Neural cell (in vitro differentiated cells): ENCODE data around the gene PIAS4. TPM values are rescaled to one million over a fixed set of nuclear protein-coding genes. Genes with fewer than 3 reads are reported as not detected.

Experiments used
- H2AFZ ChIP-seq: fragments of 200-600, 300-800 bp; sonication (generic), shearing (Covaris generic); 2 replicates; pipeline ENCODE4 v1.6.0; 2014; ENCODE audit warnings: low read depth, mild to moderate bottlenecking, antibody characterized with exemption, low read length, moderate library complexity
- H3F3A ChIP-seq: fragments of 200-600 bp; shearing (Covaris generic); 2 replicates; pipeline ENCODE4 v1.6.1; 2016; ENCODE audit warnings: mild to moderate bottlenecking, moderate library complexity, mixed read lengths, antibody characterized with exemption, low read length; ENCODE audit not compliant: insufficient read depth, poor library complexity, severe bottlenecking
- H3K27ac ChIP-seq: fragments of 200-600, 300-800 bp; sonication (generic), shearing (Covaris generic); 2 replicates; pipeline ENCODE4 v1.5.1; 2014; ENCODE audit warnings: mild to moderate bottlenecking, low read length, moderate library complexity
- H3K27me3 ChIP-seq: fragments of 300-800, 200-600 bp; sonication (generic), shearing (Covaris generic); 2 replicates; pipeline ENCODE4 v1.6.0; 2014; ENCODE audit warnings: mild to moderate bottlenecking, low read depth, low read length, moderate library complexity; ENCODE audit not compliant: insufficient read depth
- H3K36me3 ChIP-seq: fragments of 300-800, 200-600 bp; sonication (generic), shearing (Covaris generic); 2 replicates; pipeline ENCODE4 v1.5.1; 2014; ENCODE audit warnings: mild to moderate bottlenecking, antibody characterized with exemption, low read length, moderate library complexity; ENCODE audit not compliant: insufficient read depth
- H3K4me2 ChIP-seq: fragments of 300-800, 200-600 bp; sonication (generic), shearing (Covaris generic); 2 replicates; pipeline ENCODE4 v1.6.0; 2014; ENCODE audit warnings: mild to moderate bottlenecking, low read length
- H3K4me3 ChIP-seq: fragments of 300-800, 200-600 bp; sonication (generic), shearing (Covaris generic); 2 replicates; pipeline ENCODE4 v1.5.1; 2014; ENCODE audit warnings: mild to moderate bottlenecking, low read length, moderate library complexity
- H3K79me2 ChIP-seq: fragments of 200-600 bp; shearing (Covaris generic); replicated peaks from 2 replicates; pipeline ENCODE4 v1.6.0; 2014; ENCODE audit warnings: mild to moderate bottlenecking, low read length, moderate library complexity; ENCODE audit not compliant: insufficient read depth
- H3K9ac ChIP-seq: fragments of 300-800, 200-600 bp; sonication (generic), shearing (Covaris generic); 2 replicates; pipeline ENCODE4 v1.6.1; 2016; ENCODE audit warnings: mild to moderate bottlenecking, low read length, mixed read lengths
- H3K9me2 ChIP-seq: fragments of 200-600 bp; shearing (Covaris generic); 2 replicates; pipeline ENCODE4 v1.6.1; 2016; ENCODE audit warnings: mild to moderate bottlenecking, low read length, mixed read lengths; ENCODE audit not compliant: insufficient read depth
- H3K9me3 ChIP-seq: fragments of 200-600, 300-800 bp; sonication (generic), shearing (Covaris generic); 2 replicates; pipeline ENCODE4 v1.6.1; 2016; ENCODE audit warnings: mild to moderate bottlenecking, mixed run types, low read length, moderate library complexity, mixed read lengths
- H4K20me1 ChIP-seq: fragments of 200-600 bp; shearing (Covaris generic); 2 replicates; pipeline ENCODE4 v1.6.1; 2016; ENCODE audit warnings: mild to moderate bottlenecking, mixed run types; ENCODE audit not compliant: insufficient read depth
- EP300 ChIP-seq: fragments of 450-650 bp; conservative IDR thresholded peaks from 2 replicates; pipeline ENCODE4 v1.6.1; 2014; ENCODE audit warnings: antibody characterized with exemption, mild to moderate bottlenecking, moderate library complexity; ENCODE audit not compliant: poor library complexity, severe bottlenecking
- EZH2 ChIP-seq: fragments of 200-600, 300-800 bp; shearing (Covaris generic), sonication (generic); IDR thresholded peaks from 2 replicates; pipeline ENCODE4 v1.6.1; 2014; ENCODE audit warnings: antibody characterized with exemption, low read length, borderline replicate concordance, mild to moderate bottlenecking; ENCODE audit not compliant: insufficient read depth, poor library complexity, severe bottlenecking
- MXI1 ChIP-seq: fragments of 450-650 bp; conservative IDR thresholded peaks from 2 replicates; pipeline ENCODE4 v1.6.1; 2014; ENCODE audit warnings: antibody characterized with exemption, mild to moderate bottlenecking; ENCODE audit not compliant: poor library complexity, severe bottlenecking
- POLR2AphosphoS5 ChIP-seq: IDR thresholded peaks from 2 replicates; pipeline ENCODE4 v1.6.1; 2012
- RAD21 ChIP-seq: fragments of 450-650 bp; conservative IDR thresholded peaks from 2 replicates; pipeline ENCODE4 v1.6.1; 2014; ENCODE audit warnings: antibody characterized with exemption, mild to moderate bottlenecking, moderate library complexity
- REST ChIP-seq: IDR thresholded peaks from 2 replicates; pipeline ENCODE4 v1.6.1; 2012; ENCODE audit warnings: borderline replicate concordance
- SMC3 ChIP-seq: fragments of 450-650 bp; conservative IDR thresholded peaks from 2 replicates; pipeline ENCODE4 v1.6.1; 2014; ENCODE audit warnings: antibody characterized with exemption, mild to moderate bottlenecking, moderate library complexity; ENCODE audit not compliant: poor library complexity
- TAF1 ChIP-seq: IDR thresholded peaks from 2 replicates; pipeline ENCODE4 v1.6.1; 2012; ENCODE audit warnings: low read depth
- polyA plus RNA-seq: library from polyadenylated mRNA; depleted of rRNA; stranded (reverse); fragments of >200 nt; gene quantifications from 2 replicates; pipeline ENCODE4 v1.2.3, GENCODE V29; 2014
- TF ChIP-seq, protein P1 (sequence below): fragments of 450-650 bp; IDR thresholded peaks from 2 replicates; pipeline ENCODE4 v1.5.1; 2014; ENCODE audit warnings: antibody characterized with exemption, mild to moderate bottlenecking, moderate library complexity; ENCODE audit not compliant: poor library complexity, severe bottlenecking

Gene PIAS4
- polyA plus RNA-seq, 1 donor from 2014 or later, result 22.3 TPM

- TF ChIP-seq, protein P1, sequence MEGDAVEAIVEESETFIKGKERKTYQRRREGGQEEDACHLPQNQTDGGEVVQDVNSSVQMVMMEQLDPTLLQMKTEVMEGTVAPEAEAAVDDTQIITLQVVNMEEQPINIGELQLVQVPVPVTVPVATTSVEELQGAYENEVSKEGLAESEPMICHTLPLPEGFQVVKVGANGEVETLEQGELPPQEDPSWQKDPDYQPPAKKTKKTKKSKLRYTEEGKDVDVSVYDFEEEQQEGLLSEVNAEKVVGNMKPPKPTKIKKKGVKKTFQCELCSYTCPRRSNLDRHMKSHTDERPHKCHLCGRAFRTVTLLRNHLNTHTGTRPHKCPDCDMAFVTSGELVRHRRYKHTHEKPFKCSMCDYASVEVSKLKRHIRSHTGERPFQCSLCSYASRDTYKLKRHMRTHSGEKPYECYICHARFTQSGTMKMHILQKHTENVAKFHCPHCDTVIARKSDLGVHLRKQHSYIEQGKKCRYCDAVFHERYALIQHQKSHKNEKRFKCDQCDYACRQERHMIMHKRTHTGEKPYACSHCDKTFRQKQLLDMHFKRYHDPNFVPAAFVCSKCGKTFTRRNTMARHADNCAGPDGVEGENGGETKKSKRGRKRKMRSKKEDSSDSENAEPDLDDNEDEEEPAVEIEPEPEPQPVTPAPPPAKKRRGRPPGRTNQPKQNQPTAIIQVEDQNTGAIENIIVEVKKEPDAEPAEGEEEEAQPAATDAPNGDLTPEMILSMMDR, result no peak
Measured at GRCh38 chr19:3969435-3970312, 37.9 kb upstream of the PIAS4 start (continued).

GRCh38 chr19:3970313-3970807, 37.2 kb upstream of the PIAS4 start:
- peak overlapping the region; percentile 95 for H3K9ac ChIP-seq
- H3F3A ChIP-seq, result no peaks in the 10 kb centered on the region
- H3K27me3 ChIP-seq, result no peaks in the 10 kb centered on the region
- peak overlapping the region; percentile 94 for H3K4me3 ChIP-seq
- H3K36me3 ChIP-seq, result no peaks in the 10 kb centered on the region
- TF ChIP-seq, protein P1, result no peak
- TF ChIP-seq MXI1 (no peak), EZH2 (no peak), REST (no peak), EP300 (no peak), SMC3 (no peak), POLR2AphosphoS5 (no peak), TAF1 (no peak), RAD21 (no peak)
- peak overlapping the region; percentile 85 for H3K27ac ChIP-seq
- H4K20me1 ChIP-seq, result no peaks in the 10 kb centered on the region
- peaks cover 33% of the 10 kb centered on the region for H3K79me2 ChIP-seq
- peak overlapping the region; percentile 45 for H2AFZ ChIP-seq
- H3K4me2 ChIP-seq, result peak overlapping the region; percentile 80
- no peaks in the 10 kb centered on the region for H3K9me3 ChIP-seq
- no peaks in the 10 kb centered on the region for H3K9me2 ChIP-seq
